Uterus (tissue), 4 donors: ENCODE results near the gene HS3ST6. TPM values are rescaled to one million over a fixed set of nuclear protein-coding genes. Genes with fewer than 3 reads are reported as not detected.

Experiments
- DNase-seq, 2 donors: peaks; one replicate each; pipeline ENCODE4 v3.0.0-alpha.2; 2019 to 2020
- H3K27ac ChIP-seq, 2 donors: fragments of 200-600 bp; sonication (generic); 1 replicate in 1 of 2; 2 replicates in 1 of 2; pipeline ENCODE4 v1.5.1; 2016 to 2018
- H3K27me3 ChIP-seq, 2 donors: fragments of 200-600 bp; sonication (generic); one replicate each; pipeline ENCODE4 v1.5.1; 2018 to 2019; ENCODE audit warnings: control low read depth in 1 of 2
- H3K36me3 ChIP-seq, 2 donors: fragments of 200-600 bp; sonication (generic); one replicate each; pipeline ENCODE4 v1.5.1; 2019; ENCODE audit warnings: control low read depth in 1 of 2
- H3K4me1 ChIP-seq, 2 donors: fragments of 200-600 bp; sonication (generic); one replicate each; pipeline ENCODE4 v1.5.1; 2018 to 2019; ENCODE audit warnings: control low read depth in 1 of 2
- H3K4me3 ChIP-seq, 2 donors: fragments of 200-600 bp; sonication (generic); 1 replicate in 1 of 2; 2 replicates in 1 of 2; pipeline ENCODE4 v1.5.1; 2018 to 2019; ENCODE audit warnings: mild to moderate bottlenecking in 1 of 2
- H3K9me3 ChIP-seq, 2 donors: fragments of 200-600 bp; sonication (generic); one replicate each; pipeline ENCODE4 v1.5.1; 2019; ENCODE audit warnings: control low read depth in 1 of 2
- CTCF ChIP-seq, 4 experiments: fragments of 200-600 bp in 2 of 4; fragments of 450-650 bp in 2 of 4; sonication (generic) in 2 of 4; IDR thresholded peaks; one replicate each; pipeline ENCODE4 v1.5.1; 2016 to 2019; ENCODE audit warnings: antibody characterized with exemption in 4 of 4, mild to moderate bottlenecking in 2 of 4, moderate library complexity in 1 of 4
- POLR2A ChIP-seq, 2 donors: fragments of 450-650 bp; IDR thresholded peaks; one replicate each; pipeline ENCODE4 v1.6.1; 2016; ENCODE audit warnings: antibody characterized with exemption in 2 of 2, mild to moderate bottlenecking in 1 of 2, moderate library complexity in 1 of 2
- intact Hi-C: fragments of 100-400 bp; cut with DNase I; formaldehyde crosslinking; loops from one replicate; pipeline ENCODE4 v1.15.1; 2023; ENCODE audit warnings: low total_unique reads
- total RNA-seq, 4 donors: library from RNA; depleted of rRNA in 3 of 4; stranded (reverse); fragments of >200 nt in 3 of 4; gene quantifications; one replicate each; pipeline versions ENCODE4 v1.1.0 to v1.2.4, GENCODE V29; 2014 to 2023
- donor health status: DM: yes; HTN: yes; CAD: no.

HS3ST6 gene
- total RNA-seq, 4 donors from 2014 or later: not detected

DNA sequence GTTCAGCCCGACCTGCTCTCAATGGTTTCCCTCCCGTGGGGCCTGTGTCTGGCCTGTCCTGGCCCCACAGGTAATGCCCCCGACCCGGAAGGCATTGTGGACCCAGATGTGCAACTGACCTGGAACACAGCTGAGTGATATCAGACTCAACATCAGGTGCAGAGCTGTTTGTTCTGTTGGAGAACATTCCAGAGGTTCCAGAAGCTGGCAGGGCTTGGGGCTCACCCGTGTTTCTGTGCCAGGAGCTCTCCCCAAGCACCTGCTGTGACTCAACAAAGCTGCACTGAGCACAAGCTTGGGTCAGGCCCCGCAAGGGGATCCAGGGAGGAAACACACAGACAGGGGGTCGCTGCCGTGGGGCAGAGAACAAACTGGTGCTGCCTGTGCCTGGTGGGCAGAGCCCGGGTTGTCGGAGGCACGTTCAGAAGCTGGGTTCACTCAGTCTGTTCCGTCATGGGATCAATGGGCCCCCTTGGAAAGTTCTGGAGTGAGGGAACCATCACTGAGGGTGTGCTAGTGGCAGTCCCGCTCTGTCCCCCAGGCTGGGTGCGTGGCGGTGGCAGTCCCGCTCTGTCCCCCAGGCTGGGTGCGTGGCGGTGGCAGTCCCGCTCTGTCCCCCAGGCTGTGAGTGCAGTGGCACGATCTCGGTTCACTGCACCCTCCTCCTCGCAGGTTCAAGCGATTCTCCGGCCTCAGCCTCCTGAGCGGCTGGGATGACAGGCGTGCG is 22.1 kb downstream of the HS3ST6 start:
- H3K36me3 ChIP-seq: no peaks in the 10 kb centered on the region
- H3K27me3 ChIP-seq: no peaks in the 10 kb centered on the region
- H3K9me3 ChIP-seq: no peaks in the 10 kb centered on the region
- no peak overlapping the region for H3K4me3 ChIP-seq
- no peak for TF ChIP-seq CTCF (IDR thresholded peaks at IDR 0.05)
- no peak for TF ChIP-seq POLR2A (IDR thresholded peaks at IDR 0.05)
- H3K27ac ChIP-seq: no peak overlapping the region
- DNase-seq: no peak
- intact Hi-C loops: no loop called here
- no peaks in the 10 kb centered on the region for H3K4me1 ChIP-seq

DNA sequence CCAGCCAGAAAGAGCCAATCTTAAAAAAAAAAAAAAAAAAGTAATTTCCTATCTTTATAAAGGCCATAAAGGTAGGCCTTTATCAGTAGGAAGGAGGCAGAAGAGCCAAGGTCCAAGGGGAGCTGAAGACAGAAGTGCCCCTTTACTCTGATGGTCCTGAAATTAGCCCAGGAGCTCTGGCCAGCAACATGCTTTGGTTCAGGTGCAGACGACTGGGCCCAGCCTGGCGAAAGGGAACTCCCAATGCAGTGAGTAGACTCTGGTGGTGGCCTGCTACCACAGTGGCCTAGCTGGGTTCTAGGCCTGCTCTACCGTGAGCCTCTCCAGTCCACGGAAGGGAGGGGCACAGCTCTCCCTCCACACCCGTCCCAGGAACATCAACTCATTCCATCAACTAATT is 23.1 kb downstream of the HS3ST6 start:
- no peak for DNase-seq
- Histone ChIP-seq H3K36me3 (no peaks in the 10 kb centered on the region), H3K27me3 (no peaks in the 10 kb centered on the region), H3K4me1 (no peaks in the 10 kb centered on the region), H3K4me3 (no peak overlapping the region), H3K27ac (no peak overlapping the region), H3K9me3 (no peaks in the 10 kb centered on the region)
- no peak for TF ChIP-seq POLR2A (IDR thresholded peaks at IDR 0.05)
- no peak for TF ChIP-seq CTCF (IDR thresholded peaks at IDR 0.05)
- intact Hi-C loops: no loop called here

DNA sequence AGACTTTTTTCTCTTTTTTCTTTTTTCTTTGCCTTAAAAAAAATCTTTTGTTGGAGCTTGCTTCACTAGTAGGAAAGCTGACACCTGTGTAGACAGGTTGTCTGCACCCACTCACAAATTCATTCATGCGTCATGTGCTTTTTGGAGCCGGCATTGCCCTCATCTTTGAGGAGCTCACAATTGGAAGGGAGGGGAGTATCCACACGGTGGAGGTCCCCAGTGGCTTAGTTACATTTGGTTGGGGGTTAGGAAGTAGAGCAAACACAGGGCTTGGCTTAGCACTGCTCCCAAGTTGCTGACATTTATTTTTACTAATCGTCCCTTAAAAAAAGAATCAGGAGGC is 27.5 kb downstream of the HS3ST6 start:
- no peak overlapping the region for H3K27ac ChIP-seq
- intact Hi-C loops: no loop called here
- H3K4me3 ChIP-seq: no peak overlapping the region
- H3K27me3 ChIP-seq: no peaks in the 10 kb centered on the region
- TF ChIP-seq POLR2A (IDR thresholded peaks at IDR 0.05) (no peak), CTCF (IDR thresholded peaks at IDR 0.05) (no peak)
- no peak for DNase-seq
- H3K4me1 ChIP-seq: no peaks in the 10 kb centered on the region
- no peaks in the 10 kb centered on the region for H3K9me3 ChIP-seq
- H3K36me3 ChIP-seq: no peaks in the 10 kb centered on the region

DNA sequence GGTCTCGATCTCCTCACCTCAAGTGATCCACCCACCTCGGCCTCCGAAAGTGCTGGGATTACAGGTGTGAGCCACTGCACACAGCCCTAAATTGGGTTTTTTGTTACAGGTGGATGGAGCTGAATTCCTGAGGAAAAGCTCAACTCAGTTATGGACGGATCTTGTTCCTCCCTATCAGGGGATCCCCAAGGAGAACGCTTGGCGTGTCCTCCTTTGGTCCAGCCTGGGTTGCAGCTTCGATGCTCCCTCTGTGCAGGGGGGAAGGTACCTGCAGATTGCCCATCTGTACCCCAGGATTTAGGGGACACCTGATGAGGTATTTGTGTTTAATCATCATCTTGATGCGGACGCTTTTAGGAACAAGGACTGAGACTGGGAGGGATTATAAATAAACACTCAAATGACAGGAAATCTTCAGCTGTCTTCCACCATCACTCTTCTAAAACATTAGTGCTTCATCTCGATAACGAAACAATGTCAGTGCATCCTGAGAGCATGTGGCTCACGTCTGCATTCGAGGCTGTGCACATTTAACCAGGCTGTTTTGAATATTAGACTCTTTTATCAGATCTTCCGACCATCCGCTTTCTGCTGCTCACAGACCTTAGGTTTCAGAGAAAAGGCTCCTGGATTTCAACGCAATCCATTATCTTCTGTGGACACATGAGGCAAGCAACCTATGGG is 28.0 kb downstream of the HS3ST6 start:
- TF ChIP-seq POLR2A (IDR thresholded peaks at IDR 0.05) (no peak), CTCF (IDR thresholded peaks at IDR 0.05) (no peak)
- intact Hi-C loops: no loop called here
- no peaks in the 10 kb centered on the region for H3K9me3 ChIP-seq
- no peaks in the 10 kb centered on the region for H3K36me3 ChIP-seq
- no peak for DNase-seq
- no peak overlapping the region for H3K4me3 ChIP-seq
- H3K27me3 ChIP-seq: no peaks in the 10 kb centered on the region
- no peaks in the 10 kb centered on the region for H3K4me1 ChIP-seq
- H3K27ac ChIP-seq: no peak overlapping the region

DNA sequence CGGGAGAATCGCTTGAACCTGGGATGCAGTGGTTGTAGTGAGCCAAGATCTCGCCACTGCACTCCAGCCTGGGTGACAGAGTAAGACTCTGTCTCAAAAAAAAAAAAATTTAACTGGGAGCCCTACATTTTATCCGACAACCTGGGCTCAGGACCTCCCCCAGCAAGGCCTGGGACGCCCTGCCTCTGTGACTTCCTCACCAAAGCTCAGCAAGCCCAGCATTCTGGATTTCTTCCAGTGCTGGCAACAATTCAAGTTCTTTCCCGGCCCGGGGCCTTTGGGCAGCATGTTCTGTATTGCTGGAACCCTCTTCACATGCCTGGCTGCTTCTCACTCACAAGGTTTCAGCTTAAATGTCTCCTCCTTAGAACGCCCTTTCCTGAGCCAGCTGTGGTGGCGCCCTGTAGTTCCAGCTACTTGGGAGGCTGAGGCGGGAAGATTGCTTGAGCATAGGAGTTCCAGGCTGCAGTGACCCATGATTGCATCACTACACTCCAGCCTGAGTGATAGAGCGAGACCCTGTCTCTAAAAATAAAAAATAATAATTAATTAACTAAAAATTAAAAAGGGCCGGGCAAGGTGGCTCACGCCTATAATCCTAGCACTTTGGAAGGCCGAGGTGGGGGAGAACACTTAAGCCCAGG is 30.4 kb downstream of the HS3ST6 start:
- DNase-seq: no peak
- no peak for TF ChIP-seq POLR2A (IDR thresholded peaks at IDR 0.05)
- TF ChIP-seq CTCF (IDR thresholded peaks at IDR 0.05): no peak
- Histone ChIP-seq H3K9me3 (no peaks in the 10 kb centered on the region), H3K27me3 (no peaks in the 10 kb centered on the region), H3K36me3 (no peaks in the 10 kb centered on the region), H3K27ac (no peak overlapping the region), H3K4me3 (no peak overlapping the region), H3K4me1 (no peaks in the 10 kb centered on the region)
- intact Hi-C loops: no loop called here
